IMR-90 (cell line): ENCODE data around the gene TMEM176A. TPM values are rescaled to one million over a fixed set of nuclear protein-coding genes. Genes with fewer than 3 reads are reported as not detected.

Experiments used
- ATAC-seq: fragments of 200-7000 bp; cut with Tn5 transposase; 2 replicates; pipeline ENCODE4 v1.9.1; 2020; ENCODE audit warnings: low read depth, mild to moderate bottlenecking, moderate library complexity
- BruUV-seq: library from RNA; stranded (reverse); fragments of 400-500 nt; replicated peaks from 2 replicates; lab custom pipeline; 2021; lab: Mats Ljungman, UMichigan
- CTCF ChIA-PET: fragments of 300-600 bp; formaldehyde crosslinking; extraction: SDS; loops from one replicate; lab custom pipeline; 2021; ENCODE audit warnings: antibody characterized with exemption; lab: Yijun Ruan, JAX
- POLR2A ChIA-PET: fragments of 300-600 bp; sonication (Branson Sonifier 250); formaldehyde crosslinking; loops from one replicate; lab custom pipeline; 2022; ENCODE audit warnings: antibody characterized with exemption; ENCODE audit not compliant: unreplicated experiment; lab: Charles Lee
- DNase-seq: peaks from one replicate; pipeline ENCODE4 v3.0.0; 2013
- H2AFZ ChIP-seq: replicated peaks from 2 replicates; pipeline ENCODE3; 2013; ENCODE audit warnings: low read length, mild to moderate bottlenecking; ENCODE audit not compliant: poor library complexity
- H2AK5ac ChIP-seq: 2 replicates; pipeline ENCODE4 v1.6.1; 2013; ENCODE audit warnings: low read depth, low read length, inconsistent platforms
- H2AK9ac ChIP-seq: replicated peaks from 2 replicates; pipeline ENCODE3; 2013; ENCODE audit warnings: mild to moderate bottlenecking, low read depth, low read length, moderate library complexity; ENCODE audit not compliant: poor library complexity
- H2BK120ac ChIP-seq: 2 replicates; pipeline ENCODE4 v1.6.1; 2013; ENCODE audit warnings: low read depth, low read length, inconsistent platforms
- H2BK15ac ChIP-seq: 3 replicates; pipeline ENCODE4 v1.6.1; 2013; ENCODE audit warnings: low read depth, low read length, inconsistent platforms
- H2BK20ac ChIP-seq: 2 replicates; pipeline ENCODE4 v1.6.1; 2013; ENCODE audit warnings: low read depth, mild to moderate bottlenecking, inconsistent platforms, low read length, moderate library complexity
- H2BK5ac ChIP-seq: 2 replicates; pipeline ENCODE4 v1.6.1; 2013; ENCODE audit warnings: mild to moderate bottlenecking, low read depth, low read length, inconsistent platforms; ENCODE audit not compliant: poor library complexity, severe bottlenecking
- H3K14ac ChIP-seq: replicated peaks from 2 replicates; pipeline ENCODE4 v1.6.1; 2013; ENCODE audit warnings: low read depth, low read length, inconsistent platforms
- H3K18ac ChIP-seq: 2 replicates; pipeline ENCODE4 v1.6.1; 2013; ENCODE audit warnings: low read depth, low read length, control low read depth
- H3K23ac ChIP-seq: 2 replicates; pipeline ENCODE4 v1.6.1; 2013; ENCODE audit warnings: low read depth, low read length, inconsistent platforms
- H3K27ac ChIP-seq: 2 replicates; pipeline ENCODE4 v1.5.1; 2013; ENCODE audit warnings: mild to moderate bottlenecking, control low read depth, low read length; ENCODE audit not compliant: insufficient read depth
- H3K27me3 ChIP-seq: 2 replicates; pipeline ENCODE4 v1.6.1; 2013; ENCODE audit warnings: low read length; ENCODE audit not compliant: control insufficient read depth, insufficient read depth
- H3K36me3 ChIP-seq: 2 replicates; pipeline ENCODE4 v1.6.1; 2013; ENCODE audit warnings: low read length, mixed read lengths; ENCODE audit not compliant: control insufficient read depth, insufficient read depth
- H3K4ac ChIP-seq: 2 replicates; pipeline ENCODE4 v1.6.1; 2013; ENCODE audit warnings: low read depth, low read length, inconsistent platforms
- H3K4me1 ChIP-seq: 2 replicates; pipeline ENCODE4 v1.6.1; 2013; ENCODE audit warnings: low read length, mixed read lengths; ENCODE audit not compliant: control insufficient read depth, insufficient read depth
- H3K4me2 ChIP-seq: 2 replicates; pipeline ENCODE4 v1.6.1; 2013; ENCODE audit warnings: low read depth, mild to moderate bottlenecking, control low read depth, low read length, moderate library complexity
- H3K4me3 ChIP-seq: 2 replicates; pipeline ENCODE4 v1.5.1; 2013; ENCODE audit warnings: low read depth, mild to moderate bottlenecking, control low read depth, low read length, moderate library complexity; ENCODE audit not compliant: insufficient read depth
- H3K56ac ChIP-seq: 2 replicates; pipeline ENCODE4 v1.6.1; 2013; ENCODE audit warnings: low read length, inconsistent platforms; ENCODE audit not compliant: insufficient read depth; ENCODE audit errors: extremely low read depth
- H3K79me1 ChIP-seq, 2 experiments: 2 replicates each; pipeline ENCODE4 v1.6.1; 2013; ENCODE audit warnings: low read length in 2 of 2, inconsistent platforms in 1 of 2, low read depth in 1 of 2
- H3K9ac ChIP-seq: 2 replicates; pipeline ENCODE4 v1.6.1; 2013; ENCODE audit warnings: low read depth, low read length, control low read depth
- H3K9me1 ChIP-seq: 2 replicates; pipeline ENCODE4 v1.6.1; 2013; ENCODE audit warnings: low read length, inconsistent platforms; ENCODE audit not compliant: insufficient read depth
- H3K9me3 ChIP-seq: 2 replicates; pipeline ENCODE4 v1.6.1; 2013; ENCODE audit warnings: low read length; ENCODE audit not compliant: control insufficient read depth, insufficient read depth
- H4K20me1 ChIP-seq: 2 replicates; pipeline ENCODE4 v1.6.1; 2013; ENCODE audit warnings: low read length, inconsistent platforms; ENCODE audit not compliant: insufficient read depth
- H4K5ac ChIP-seq: 2 replicates; pipeline ENCODE4 v1.6.1; 2013; ENCODE audit warnings: mild to moderate bottlenecking, low read depth, low read length, control low read depth
- H4K8ac ChIP-seq, 2 experiments: 2 replicates each; pipeline ENCODE4 v1.6.1; 2013; ENCODE audit warnings: low read depth in 2 of 2, low read length in 2 of 2, control low read depth in 1 of 2, inconsistent platforms in 1 of 2
- H4K91ac ChIP-seq: 2 replicates; pipeline ENCODE4 v1.6.1; 2013; ENCODE audit warnings: low read depth, low read length, inconsistent platforms; ENCODE audit not compliant: insufficient read depth
- BHLHE40 ChIP-seq: fragments of 150-350 bp; IDR thresholded peaks from 2 replicates; pipeline ENCODE4 v1.6.1; 2016; ENCODE audit warnings: mild to moderate bottlenecking, low read depth, low read length
- CEBPB ChIP-seq: IDR thresholded peaks from 2 replicates; pipeline ENCODE4 v1.6.1; 2012; ENCODE audit warnings: low read depth, low read length, improper control_type of control experiment
- CHD1 ChIP-seq: IDR thresholded peaks from 2 replicates; pipeline ENCODE4 v1.6.1; 2012; ENCODE audit warnings: low read depth, low read length, improper control_type of control experiment
- CTCF ChIP-seq: conservative IDR thresholded peaks from 2 replicates; pipeline ENCODE4 v1.5.1; 2012; ENCODE audit warnings: mild to moderate bottlenecking, low read depth, low read length, improper control_type of control experiment
- ELK1 ChIP-seq: fragments of 150-350 bp; IDR thresholded peaks from 2 replicates; pipeline ENCODE4 v1.6.1; 2016; ENCODE audit warnings: low read depth, mild to moderate bottlenecking, low read length, moderate library complexity, borderline replicate concordance
- FOS ChIP-seq: fragments of 150-350 bp; IDR thresholded peaks from 2 replicates; pipeline ENCODE4 v1.6.1; 2016; ENCODE audit warnings: low read depth, low read length
- MAFK ChIP-seq: IDR thresholded peaks from 2 replicates; pipeline ENCODE4 v1.6.1; 2012; ENCODE audit warnings: low read depth, low read length, improper control_type of control experiment
- MAZ ChIP-seq: IDR thresholded peaks from 2 replicates; pipeline ENCODE4 v1.6.1; 2012; ENCODE audit warnings: low read depth, mild to moderate bottlenecking, low read length, improper control_type of control experiment, moderate library complexity, borderline replicate concordance
- MXI1 ChIP-seq: IDR thresholded peaks from 2 replicates; pipeline ENCODE4 v1.6.1; 2012; ENCODE audit warnings: low read depth, mild to moderate bottlenecking, low read length, moderate library complexity, borderline replicate concordance
- NFE2L2 ChIP-seq: fragments of 150-350 bp; IDR thresholded peaks from 2 replicates; pipeline ENCODE4 v1.6.1; 2016; ENCODE audit warnings: low read depth, mild to moderate bottlenecking, low read length
- POLR2A ChIP-seq: IDR thresholded peaks from 2 replicates; pipeline ENCODE4 v1.6.1; 2012; ENCODE audit warnings: mild to moderate bottlenecking, low read depth, low read length
- RAD21 ChIP-seq: IDR thresholded peaks from 2 replicates; pipeline ENCODE4 v1.6.1; 2012; ENCODE audit warnings: low read length, improper control_type of control experiment
- RFX5 ChIP-seq: IDR thresholded peaks from 2 replicates; pipeline ENCODE4 v1.8.0; 2012; ENCODE audit warnings: low read depth, mild to moderate bottlenecking, low read length, moderate library complexity
- SMC3 ChIP-seq: fragments of 150-350 bp; IDR thresholded peaks from 2 replicates; pipeline ENCODE4 v1.6.1; 2016; ENCODE audit warnings: low read depth, mild to moderate bottlenecking, antibody characterized with exemption, low read length, moderate library complexity
- USF2 ChIP-seq: fragments of 150-350 bp; IDR thresholded peaks from 2 replicates; pipeline ENCODE4 v1.6.1; 2017; ENCODE audit warnings: mild to moderate bottlenecking, antibody characterized with exemption, low read length, low read depth
- WGBS, 2 experiments: methylation state at CpG; one replicate each; pipeline versions ENCODE4 v1.1.5 to v1.1.7; 2013; ENCODE audit warnings: missing lambda C conversion rate in 2 of 2; ENCODE audit not compliant: insufficient read length in 1 of 2; ENCODE audit errors: extremely low coverage in 2 of 2; 5-methylcytosine and 5-hydroxymethylcytosine counted together
- dilution Hi-C: fragments of 300-500 bp; cut with HindIII; formaldehyde crosslinking; loops from one replicate; pipeline ENCODE4 v1.14.3; 2018; ENCODE audit warnings: low sequenced_read_pairs; ENCODE audit not compliant: unreplicated experiment
- in situ Hi-C: fragments of 300-500 bp; cut with MboI; formaldehyde crosslinking; loops from 3 replicates; pipeline ENCODE4 v1.14.3; 2019; ENCODE audit warnings: low sequenced_read_pairs, inconsistent platforms, mixed read lengths
- intact Hi-C: fragments of 100-400 bp; cut with micrococcal nuclease; formaldehyde crosslinking; loops from 2 replicates; pipeline ENCODE4 v1.10.0; 2022
- polyA plus RNA-seq, 3 experiments: library from polyadenylated mRNA; depleted of rRNA; stranded (reverse); fragments of >200 nt; gene quantifications; 2 replicates each; pipeline ENCODE4 v1.2.3, GENCODE V29; 2012; ENCODE audit warnings: low replicate concordance in 1 of 3
- total RNA-seq: library from RNA; depleted of rRNA; stranded (reverse); fragments of >200 nt; gene quantifications from 2 replicates; pipeline ENCODE4 v1.2.3, GENCODE V29; 2012

Gene TMEM176A
- total and polyA plus RNA-seq, 2 of the 4 experiments (the other 2 are of a cell fraction): not detected

- Histone ChIP-seq H4K8ac (peak overlapping the region; percentile 90 to 91), H3K9ac (peak overlapping the region; percentile 13; the same call in 1 of the 2 replicates), H2BK15ac (peak overlapping the region; percentile 87), H4K20me1 (no peaks in the 10 kb centered on the region), H3K4ac (peak overlapping the region; percentile 99), H2AK5ac (peak overlapping the region; percentile 98), H2AFZ (no peak overlapping the region), H2AK9ac (no peak overlapping the region), H3K4me2 (no peak overlapping the region; the same call in 1 of the 2 replicates), H3K56ac (peak overlapping the region; percentile 97), H2BK20ac (peak overlapping the region; percentile 100), H2BK120ac (peak overlapping the region; percentile 100), H4K5ac (peak overlapping the region; percentile 98), H3K4me3 (no peak overlapping the region), H3K18ac (peak overlapping the region; percentile 99), H3K27me3 (no peaks in the 10 kb centered on the region), H3K36me3 (peaks cover 1% of the 10 kb centered on the region; the same call in 1 of the 2 replicates), H3K4me1 (peaks cover 26% of the 10 kb centered on the region), H3K27ac (peak overlapping the region; percentile 99), H4K91ac (peak overlapping the region; percentile 99), H2BK5ac (peak overlapping the region; percentile 84), H3K9me3 (no peaks in the 10 kb centered on the region), H3K9me1 (peaks cover 9% of the 10 kb centered on the region; the same call in 1 of the 2 replicates), H3K23ac (peak overlapping the region; percentile 99), H3K79me1 (no peaks in the 10 kb centered on the region), H3K14ac (peak overlapping the region; percentile 94)
- ChIA-PET POLR2A (no interaction called here), CTCF (interaction anchor here (0.8 kb wide), 1 partner anchor 94 kb away, joined by 3 read pairs; no protein-coding TSS in a partner anchor)
- no peak for TF ChIP-seq NFE2L2
- TF ChIP-seq MXI1: no peak
- TF ChIP-seq BHLHE40: no peak
- no peak for TF ChIP-seq CHD1
- no peak for TF ChIP-seq POLR2A
- TF ChIP-seq SMC3: no peak
- no peak for TF ChIP-seq FOS
- no peak for TF ChIP-seq CTCF
- no peak for TF ChIP-seq USF2
- TF ChIP-seq CEBPB: no peak
- TF ChIP-seq RFX5: no peak
- TF ChIP-seq MAZ: no peak
- TF ChIP-seq MAFK: no peak
- no peak for TF ChIP-seq RAD21
- no peak for TF ChIP-seq ELK1
- no CpG with 5 or more reads among the region's 2 CpGs for WGBS, 2 experiments
- ATAC-seq (no peak), DNase-seq (no peak)
- in situ Hi-C loops (loop anchor here (25.0 kb wide), 1 partner anchor 330 kb away; no protein-coding TSS in a partner anchor), intact Hi-C loops (no loop called here), dilution Hi-C loops (no loop called here)
- BruUV-seq: no TSS peak
Observed at GRCh38 chr7:150781961-150782360, 18.6 kb upstream of the TMEM176A start.
